GM23338 (cell line): ENCODE results near the gene PPP1R9A. TPM values are rescaled to one million over a fixed set of nuclear protein-coding genes. Genes with fewer than 3 reads are reported as not detected.

Experiments used
- ATAC-seq: fragments of 200-7000 bp; cut with Tn5 transposase; 3 replicates; pipeline ENCODE4 v1.9.1; 2020
- DNase-seq: peaks from one replicate; pipeline ENCODE4 v3.0.0-alpha.2; 2015; ENCODE audit warnings: low spot score
- H2AFZ ChIP-seq: fragments of 200-600 bp; sonication (generic); 2 replicates; pipeline ENCODE4 v1.8.0; 2016; ENCODE audit warnings: antibody characterized with exemption, mild to moderate bottlenecking, moderate library complexity
- H3F3A ChIP-seq: fragments of 200-600 bp; sonication (generic); replicated peaks from 2 replicates; pipeline ENCODE4 v1.8.0; 2017; ENCODE audit warnings: antibody characterized with exemption, mixed run types, low read depth
- H3K27ac ChIP-seq: fragments of 200-600 bp; sonication (generic); 2 replicates; pipeline ENCODE4 v1.6.1; 2016; ENCODE audit warnings: low read depth
- H3K27me3 ChIP-seq: fragments of 200-600 bp; sonication (generic); 2 replicates; pipeline ENCODE4 v1.8.0; 2016; ENCODE audit warnings: mild to moderate bottlenecking, mixed run types, moderate library complexity; ENCODE audit not compliant: insufficient read depth
- H3K36me3 ChIP-seq: fragments of 200-600 bp; sonication (generic); 2 replicates; pipeline ENCODE4 v1.8.0; 2016; ENCODE audit warnings: mild to moderate bottlenecking; ENCODE audit not compliant: insufficient read depth
- H3K4me1 ChIP-seq: fragments of 200-600 bp; sonication (generic); 2 replicates; pipeline ENCODE4 v1.8.0; 2016; ENCODE audit warnings: mild to moderate bottlenecking, moderate library complexity; ENCODE audit not compliant: insufficient read depth
- H3K4me2 ChIP-seq: fragments of 200-600 bp; sonication (generic); 2 replicates; pipeline ENCODE4 v1.7.1; 2017; ENCODE audit warnings: mixed run types
- H3K4me3 ChIP-seq: fragments of 200-600 bp; sonication (generic); 2 replicates; pipeline ENCODE4 v1.6.1; 2016; ENCODE audit warnings: mixed run types
- H3K79me2 ChIP-seq: fragments of 200-600 bp; sonication (generic); replicated peaks from 2 replicates; pipeline ENCODE4 v1.8.0; 2017; ENCODE audit warnings: mild to moderate bottlenecking; ENCODE audit not compliant: insufficient read depth
- H3K9me2 ChIP-seq: fragments of 200-600 bp; sonication (generic); 2 replicates; pipeline ENCODE4 v1.8.0; 2017; ENCODE audit not compliant: insufficient read depth
- H4K20me1 ChIP-seq: fragments of 200-600 bp; sonication (generic); replicated peaks from 2 replicates; pipeline ENCODE4 v1.8.0; 2017; ENCODE audit warnings: mild to moderate bottlenecking; ENCODE audit not compliant: insufficient read depth
- H3K27ac Mint-ChIP-seq: 2 replicates; pipeline ENCODE4 v1.8.0; 2020; ENCODE audit warnings: inconsistent platforms, mild to moderate bottlenecking, moderate library complexity, mixed read lengths
- H3K27me3 Mint-ChIP-seq: 3 replicates; pipeline ENCODE4 v1.8.0; 2022; ENCODE audit warnings: low read depth, mild to moderate bottlenecking, moderate library complexity, mixed read lengths, inconsistent platforms; ENCODE audit not compliant: insufficient read depth, poor library complexity
- H3K36me3 Mint-ChIP-seq: 3 replicates; pipeline ENCODE4 v1.8.0; 2021; ENCODE audit warnings: low read depth, mild to moderate bottlenecking, inconsistent platforms, moderate library complexity, mixed read lengths
- H3K4me1 Mint-ChIP-seq: 3 replicates; pipeline ENCODE4 v1.8.0; 2020; ENCODE audit warnings: mild to moderate bottlenecking, inconsistent platforms, mixed read lengths
- H3K4me3 Mint-ChIP-seq: 3 replicates; pipeline ENCODE4 v1.8.0; 2021; ENCODE audit warnings: moderate library complexity, mild to moderate bottlenecking, inconsistent platforms, mixed read lengths
- H3K9me3 Mint-ChIP-seq: 3 replicates; pipeline ENCODE4 v1.8.0; 2020; ENCODE audit warnings: moderate library complexity, mild to moderate bottlenecking, inconsistent platforms, mixed read lengths
- CREB1 ChIP-seq: fragments of 250-450 bp; sonication (Bioruptor Pico); IDR thresholded peaks from 2 replicates; pipeline ENCODE4 v1.5.0; 2020; ENCODE audit warnings: low read depth, mild to moderate bottlenecking, moderate library complexity
- EZH2 ChIP-seq: fragments of 200-600 bp; sonication (generic); IDR thresholded peaks from one replicate; pipeline ENCODE4 v1.8.0; 2017; ENCODE audit warnings: antibody characterized with exemption, mild to moderate bottlenecking, low read depth; ENCODE audit not compliant: unreplicated experiment
- EZH2phosphoT487 ChIP-seq: fragments of 200-600 bp; sonication (generic); IDR thresholded peaks from one replicate; pipeline ENCODE4 v1.8.1; 2018; ENCODE audit warnings: antibody characterized with exemption; ENCODE audit not compliant: unreplicated experiment
- JUNB ChIP-seq: IDR thresholded peaks from one replicate; pipeline ENCODE4 v1.6.1; 2016; ENCODE audit warnings: antibody characterized with exemption; ENCODE audit not compliant: unreplicated experiment
- NANOG ChIP-seq: IDR thresholded peaks from 2 replicates; pipeline ENCODE4 v1.6.1; 2016; ENCODE audit warnings: antibody characterized with exemption, borderline replicate concordance
- POLR2AphosphoS5 ChIP-seq: IDR thresholded peaks from 2 replicates; pipeline ENCODE4 v1.6.1; 2016; ENCODE audit warnings: antibody characterized with exemption, low read depth
- STAT1 ChIP-seq: IDR thresholded peaks from one replicate; pipeline ENCODE4 v1.6.1; 2016; ENCODE audit warnings: antibody characterized with exemption; ENCODE audit not compliant: unreplicated experiment
- ZNF114 ChIP-seq: fragments of 250-450 bp; sonication (Bioruptor Pico); IDR thresholded peaks from 2 replicates; pipeline ENCODE4 v1.5.0; 2020; ENCODE audit warnings: mild to moderate bottlenecking, moderate library complexity
- ZNF331 ChIP-seq: fragments of 250-450 bp; sonication (Bioruptor Pico); IDR thresholded peaks from 2 replicates; pipeline ENCODE4 v1.5.0; 2020; ENCODE audit warnings: low read depth, mild to moderate bottlenecking, moderate library complexity
- polyA plus RNA-seq: library from polyadenylated mRNA; unstranded; fragments of >200 nt; fragmentation: Nextera tagmentation; extraction: Ambion mirVana; gene quantifications from 2 replicates; pipeline ENCODE4 v1.2.1, GENCODE V29; 2016
- total RNA-seq: library from RNA; depleted of rRNA; stranded (reverse); fragments of >200 nt; shearing (Covaris generic); gene quantifications from 2 replicates; pipeline ENCODE4 v1.2.3, GENCODE V29; 2014
- TF ChIP-seq, protein P1 (sequence below): IDR thresholded peaks from one replicate; pipeline ENCODE4 v1.6.1; 2018; ENCODE audit warnings: antibody characterized with exemption; ENCODE audit not compliant: unreplicated experiment
- TF ChIP-seq, protein P2 (sequence below): IDR thresholded peaks from 2 replicates; pipeline ENCODE4 v1.6.1; 2016; ENCODE audit warnings: antibody characterized with exemption
- TF ChIP-seq, protein P3 (sequence below), 2 experiments: fragments of 200-600 bp in 1 of 2; sonication (generic) in 1 of 2; conservative IDR thresholded peaks; 2 replicates each; pipeline versions ENCODE4 v1.5.1 to v1.6.1; 2016 to 2017; ENCODE audit warnings: antibody characterized with exemption in 2 of 2, low read depth in 2 of 2, mild to moderate bottlenecking in 2 of 2, moderate library complexity in 1 of 2
- TF ChIP-seq, protein P4 (sequence below): fragments of 250-450 bp; sonication (Bioruptor Pico); IDR thresholded peaks from 2 replicates; pipeline ENCODE4 v1.5.0; 2020; ENCODE audit warnings: mild to moderate bottlenecking, moderate library complexity

Gene PPP1R9A
- total and polyA plus RNA-seq, 2 experiments from 2014 or later: 10.6 to 31.8 TPM

DNA sequence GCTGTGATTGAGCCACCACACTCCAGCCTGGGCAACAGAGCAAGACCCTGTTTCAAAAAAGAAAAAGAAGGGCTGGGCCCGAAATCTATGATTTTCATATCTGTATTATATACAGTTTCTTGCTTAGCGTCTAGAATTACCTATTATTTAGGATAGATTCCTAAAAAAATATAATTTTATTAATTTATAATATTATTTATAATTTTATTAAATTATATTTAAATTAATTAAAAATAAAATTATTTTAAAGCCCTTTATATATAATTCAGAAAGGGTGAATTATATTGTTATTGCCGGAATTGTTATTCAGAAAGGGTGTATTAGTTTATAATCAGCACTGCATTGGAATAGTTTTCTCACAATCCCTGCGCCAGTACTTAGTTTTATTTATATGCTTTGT lies 14.5 kb downstream of the PPP1R9A start:
- DNase-seq (no peak), ATAC-seq (no peak)
- Histone ChIP-seq H3K4me3 (no peak overlapping the region), H3K4me2 (no peak overlapping the region), H3K27ac (no peak overlapping the region), H3K79me2 (peaks cover 73% of the 10 kb centered on the region), H3K4me1 (no peaks in the 10 kb centered on the region), H3K27me3 (no peaks in the 10 kb centered on the region), H3F3A (no peaks in the 10 kb centered on the region), H2AFZ (no peak overlapping the region), H3K9me2 (no peaks in the 10 kb centered on the region), H3K36me3 (no peaks in the 10 kb centered on the region), H4K20me1 (no peaks in the 10 kb centered on the region)
- Mint-ChIP-seq H3K36me3 (peaks cover 4% of the 10 kb centered on the region; the same call in 1 of the 3 replicates), H3K27ac (no peak overlapping the region), H3K9me3 (no peaks in the 10 kb centered on the region), H3K27me3 (no peaks in the 10 kb centered on the region), H3K4me3 (no peak overlapping the region), H3K4me1 (no peaks in the 10 kb centered on the region)
- TF ChIP-seq, protein P1, sequence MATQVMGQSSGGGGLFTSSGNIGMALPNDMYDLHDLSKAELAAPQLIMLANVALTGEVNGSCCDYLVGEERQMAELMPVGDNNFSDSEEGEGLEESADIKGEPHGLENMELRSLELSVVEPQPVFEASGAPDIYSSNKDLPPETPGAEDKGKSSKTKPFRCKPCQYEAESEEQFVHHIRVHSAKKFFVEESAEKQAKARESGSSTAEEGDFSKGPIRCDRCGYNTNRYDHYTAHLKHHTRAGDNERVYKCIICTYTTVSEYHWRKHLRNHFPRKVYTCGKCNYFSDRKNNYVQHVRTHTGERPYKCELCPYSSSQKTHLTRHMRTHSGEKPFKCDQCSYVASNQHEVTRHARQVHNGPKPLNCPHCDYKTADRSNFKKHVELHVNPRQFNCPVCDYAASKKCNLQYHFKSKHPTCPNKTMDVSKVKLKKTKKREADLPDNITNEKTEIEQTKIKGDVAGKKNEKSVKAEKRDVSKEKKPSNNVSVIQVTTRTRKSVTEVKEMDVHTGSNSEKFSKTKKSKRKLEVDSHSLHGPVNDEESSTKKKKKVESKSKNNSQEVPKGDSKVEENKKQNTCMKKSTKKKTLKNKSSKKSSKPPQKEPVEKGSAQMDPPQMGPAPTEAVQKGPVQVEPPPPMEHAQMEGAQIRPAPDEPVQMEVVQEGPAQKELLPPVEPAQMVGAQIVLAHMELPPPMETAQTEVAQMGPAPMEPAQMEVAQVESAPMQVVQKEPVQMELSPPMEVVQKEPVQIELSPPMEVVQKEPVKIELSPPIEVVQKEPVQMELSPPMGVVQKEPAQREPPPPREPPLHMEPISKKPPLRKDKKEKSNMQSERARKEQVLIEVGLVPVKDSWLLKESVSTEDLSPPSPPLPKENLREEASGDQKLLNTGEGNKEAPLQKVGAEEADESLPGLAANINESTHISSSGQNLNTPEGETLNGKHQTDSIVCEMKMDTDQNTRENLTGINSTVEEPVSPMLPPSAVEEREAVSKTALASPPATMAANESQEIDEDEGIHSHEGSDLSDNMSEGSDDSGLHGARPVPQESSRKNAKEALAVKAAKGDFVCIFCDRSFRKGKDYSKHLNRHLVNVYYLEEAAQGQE: no peak
- TF ChIP-seq ZNF114 (no peak), EZH2 (no peak), NANOG (no peak), EZH2phosphoT487 (no peak), STAT1 (no peak), ZNF331 (CRISPR knock-in tag) (no peak), JUNB (no peak), CREB1 (no peak), POLR2AphosphoS5 (no peak)
- TF ChIP-seq, protein P2, sequence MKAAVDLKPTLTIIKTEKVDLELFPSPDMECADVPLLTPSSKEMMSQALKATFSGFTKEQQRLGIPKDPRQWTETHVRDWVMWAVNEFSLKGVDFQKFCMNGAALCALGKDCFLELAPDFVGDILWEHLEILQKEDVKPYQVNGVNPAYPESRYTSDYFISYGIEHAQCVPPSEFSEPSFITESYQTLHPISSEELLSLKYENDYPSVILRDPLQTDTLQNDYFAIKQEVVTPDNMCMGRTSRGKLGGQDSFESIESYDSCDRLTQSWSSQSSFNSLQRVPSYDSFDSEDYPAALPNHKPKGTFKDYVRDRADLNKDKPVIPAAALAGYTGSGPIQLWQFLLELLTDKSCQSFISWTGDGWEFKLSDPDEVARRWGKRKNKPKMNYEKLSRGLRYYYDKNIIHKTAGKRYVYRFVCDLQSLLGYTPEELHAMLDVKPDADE: no peak
- TF ChIP-seq, protein P3, sequence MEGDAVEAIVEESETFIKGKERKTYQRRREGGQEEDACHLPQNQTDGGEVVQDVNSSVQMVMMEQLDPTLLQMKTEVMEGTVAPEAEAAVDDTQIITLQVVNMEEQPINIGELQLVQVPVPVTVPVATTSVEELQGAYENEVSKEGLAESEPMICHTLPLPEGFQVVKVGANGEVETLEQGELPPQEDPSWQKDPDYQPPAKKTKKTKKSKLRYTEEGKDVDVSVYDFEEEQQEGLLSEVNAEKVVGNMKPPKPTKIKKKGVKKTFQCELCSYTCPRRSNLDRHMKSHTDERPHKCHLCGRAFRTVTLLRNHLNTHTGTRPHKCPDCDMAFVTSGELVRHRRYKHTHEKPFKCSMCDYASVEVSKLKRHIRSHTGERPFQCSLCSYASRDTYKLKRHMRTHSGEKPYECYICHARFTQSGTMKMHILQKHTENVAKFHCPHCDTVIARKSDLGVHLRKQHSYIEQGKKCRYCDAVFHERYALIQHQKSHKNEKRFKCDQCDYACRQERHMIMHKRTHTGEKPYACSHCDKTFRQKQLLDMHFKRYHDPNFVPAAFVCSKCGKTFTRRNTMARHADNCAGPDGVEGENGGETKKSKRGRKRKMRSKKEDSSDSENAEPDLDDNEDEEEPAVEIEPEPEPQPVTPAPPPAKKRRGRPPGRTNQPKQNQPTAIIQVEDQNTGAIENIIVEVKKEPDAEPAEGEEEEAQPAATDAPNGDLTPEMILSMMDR (conservative IDR thresholded peaks at IDR 0.05; ENCODE audit: low read depth in 2 of 2): no peak
- TF ChIP-seq, protein P4, sequence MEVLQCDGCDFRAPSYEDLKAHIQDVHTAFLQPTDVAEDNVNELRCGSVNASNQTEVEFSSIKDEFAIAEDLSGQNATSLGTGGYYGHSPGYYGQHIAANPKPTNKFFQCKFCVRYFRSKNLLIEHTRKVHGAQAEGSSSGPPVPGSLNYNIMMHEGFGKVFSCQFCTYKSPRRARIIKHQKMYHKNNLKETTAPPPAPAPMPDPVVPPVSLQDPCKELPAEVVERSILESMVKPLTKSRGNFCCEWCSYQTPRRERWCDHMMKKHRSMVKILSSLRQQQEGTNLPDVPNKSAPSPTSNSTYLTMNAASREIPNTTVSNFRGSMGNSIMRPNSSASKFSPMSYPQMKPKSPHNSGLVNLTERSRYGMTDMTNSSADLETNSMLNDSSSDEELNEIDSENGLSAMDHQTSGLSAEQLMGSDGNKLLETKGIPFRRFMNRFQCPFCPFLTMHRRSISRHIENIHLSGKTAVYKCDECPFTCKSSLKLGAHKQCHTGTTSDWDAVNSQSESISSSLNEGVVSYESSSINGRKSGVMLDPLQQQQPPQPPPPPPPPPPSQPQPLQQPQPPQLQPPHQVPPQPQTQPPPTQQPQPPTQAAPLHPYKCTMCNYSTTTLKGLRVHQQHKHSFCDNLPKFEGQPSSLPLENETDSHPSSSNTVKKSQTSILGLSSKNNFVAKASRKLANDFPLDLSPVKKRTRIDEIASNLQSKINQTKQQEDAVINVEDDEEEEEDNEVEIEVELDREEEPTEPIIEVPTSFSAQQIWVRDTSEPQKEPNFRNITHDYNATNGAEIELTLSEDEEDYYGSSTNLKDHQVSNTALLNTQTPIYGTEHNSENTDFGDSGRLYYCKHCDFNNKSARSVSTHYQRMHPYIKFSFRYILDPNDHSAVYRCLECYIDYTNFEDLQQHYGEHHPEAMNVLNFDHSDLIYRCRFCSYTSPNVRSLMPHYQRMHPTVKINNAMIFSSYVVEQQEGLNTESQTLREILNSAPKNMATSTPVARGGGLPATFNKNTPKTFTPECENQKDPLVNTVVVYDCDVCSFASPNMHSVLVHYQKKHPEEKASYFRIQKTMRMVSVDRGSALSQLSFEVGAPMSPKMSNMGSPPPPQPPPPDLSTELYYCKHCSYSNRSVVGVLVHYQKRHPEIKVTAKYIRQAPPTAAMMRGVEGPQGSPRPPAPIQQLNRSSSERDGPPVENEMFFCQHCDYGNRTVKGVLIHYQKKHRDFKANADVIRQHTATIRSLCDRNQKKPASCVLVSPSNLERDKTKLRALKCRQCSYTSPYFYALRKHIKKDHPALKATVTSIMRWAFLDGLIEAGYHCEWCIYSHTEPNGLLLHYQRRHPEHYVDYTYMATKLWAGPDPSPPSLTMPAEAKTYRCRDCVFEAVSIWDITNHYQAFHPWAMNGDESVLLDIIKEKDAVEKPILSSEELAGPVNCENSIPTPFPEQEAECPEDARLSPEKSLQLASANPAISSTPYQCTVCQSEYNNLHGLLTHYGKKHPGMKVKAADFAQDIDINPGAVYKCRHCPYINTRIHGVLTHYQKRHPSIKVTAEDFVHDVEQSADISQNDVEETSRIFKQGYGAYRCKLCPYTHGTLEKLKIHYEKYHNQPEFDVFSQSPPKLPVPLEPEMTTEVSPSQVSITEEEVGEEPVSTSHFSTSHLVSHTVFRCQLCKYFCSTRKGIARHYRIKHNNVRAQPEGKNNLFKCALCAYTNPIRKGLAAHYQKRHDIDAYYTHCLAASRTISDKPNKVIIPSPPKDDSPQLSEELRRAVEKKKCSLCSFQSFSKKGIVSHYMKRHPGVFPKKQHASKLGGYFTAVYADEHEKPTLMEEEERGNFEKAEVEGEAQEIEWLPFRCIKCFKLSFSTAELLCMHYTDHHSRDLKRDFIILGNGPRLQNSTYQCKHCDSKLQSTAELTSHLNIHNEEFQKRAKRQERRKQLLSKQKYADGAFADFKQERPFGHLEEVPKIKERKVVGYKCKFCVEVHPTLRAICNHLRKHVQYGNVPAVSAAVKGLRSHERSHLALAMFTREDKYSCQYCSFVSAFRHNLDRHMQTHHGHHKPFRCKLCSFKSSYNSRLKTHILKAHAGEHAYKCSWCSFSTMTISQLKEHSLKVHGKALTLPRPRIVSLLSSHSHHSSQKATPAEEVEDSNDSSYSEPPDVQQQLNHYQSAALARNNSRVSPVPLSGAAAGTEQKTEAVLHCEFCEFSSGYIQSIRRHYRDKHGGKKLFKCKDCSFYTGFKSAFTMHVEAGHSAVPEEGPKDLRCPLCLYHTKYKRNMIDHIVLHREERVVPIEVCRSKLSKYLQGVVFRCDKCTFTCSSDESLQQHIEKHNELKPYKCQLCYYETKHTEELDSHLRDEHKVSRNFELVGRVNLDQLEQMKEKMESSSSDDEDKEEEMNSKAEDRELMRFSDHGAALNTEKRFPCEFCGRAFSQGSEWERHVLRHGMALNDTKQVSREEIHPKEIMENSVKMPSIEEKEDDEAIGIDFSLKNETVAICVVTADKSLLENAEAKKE: no peak
